Measurements from ENCODE around the gene C19orf67.
"Not testable (repeated sequence)": the region's sequence is repeated elsewhere in the genome, so short reads cannot be mapped to it uniquely, and the experiment has no call there.

Gene C19orf67

GRCh38 chr19:14042659-14043608 is 42.6 kb downstream of the C19orf67 start:
- H3K4me3 ChIP-seq = not testable (repeated sequence)
- H3K27ac ChIP-seq = peak overlapping the region in 9 of 21 experiments; percentile 5 to 73 (median 39)

- Histone ChIP-seq H3K4me3 (no peak overlapping the region), H3K27ac (no peak overlapping the region)
Measured at GRCh38 chr19:14039181-14039580, 46.4 kb downstream of the C19orf67 start.

- no peak overlapping the region for H3K4me3 ChIP-seq
- no peak overlapping the region for H3K27ac ChIP-seq
Measured at GRCh38 chr19:14035706-14036105, 49.9 kb downstream of the C19orf67 start.

GRCh38 chr19:14035159-14035558 is 50.4 kb downstream of the C19orf67 start:
- not testable (repeated sequence) for H3K27ac ChIP-seq, H3K4me3 ChIP-seq

- no peak overlapping the region for H3K4me3 ChIP-seq
- no peak overlapping the region for H3K27ac ChIP-seq
Measured at GRCh38 chr19:14033946-14034345, 51.6 kb downstream of the C19orf67 start.

- Histone ChIP-seq H3K4me3 (peak within 1 kb of the TSS; percentile 51 to 64 (median 58)), H3K27ac (peak within 1 kb of the TSS; percentile 28 to 97 (median 86))
Measured at GRCh38 chr19:14031719-14032480, 53.7 kb downstream of the C19orf67 start, which contains the start of gene IL27RA. Gene IL27RA, plus strand, starts transcription at chr19:14031762. Its CDS starts 111 bp downstream, at chr19:14031873.

Data from skin epidermis (tissue), 12 donors.